ENCODE results near the gene CADM3. TPM values are rescaled to one million over a fixed set of nuclear protein-coding genes. Genes with fewer than 3 reads are reported as not detected.

The CADM3 gene
- total RNA-seq, 1 experiment from 2014 or later: not detected

DNA sequence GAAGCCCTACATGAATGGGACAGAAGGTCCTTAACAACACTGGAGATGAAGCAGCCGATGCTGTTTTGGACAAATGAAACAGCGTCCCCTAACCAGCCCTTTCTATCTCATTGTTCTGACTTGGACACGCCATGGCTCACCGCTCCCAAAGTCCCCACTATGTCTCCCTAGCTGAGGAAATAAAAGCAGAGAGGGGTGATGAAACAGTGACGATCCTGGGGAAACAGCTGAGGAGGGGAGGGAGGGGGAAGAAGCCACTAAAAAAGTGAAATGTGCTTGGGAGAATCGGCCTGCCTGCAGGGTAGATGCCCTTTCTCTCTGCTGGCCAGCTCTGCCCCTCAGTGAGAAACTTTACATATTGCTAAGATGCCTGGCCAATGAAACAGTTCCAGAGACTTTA lies 32.2 kb downstream of the CADM3 start:
- H3K4me3 Mint-ChIP-seq (ENCODE audit: unreplicated experiment): no peak overlapping the region
- no peaks in the 10 kb centered on the region for H3K9me3 Mint-ChIP-seq (ENCODE audit: unreplicated experiment)
- H3K4me1 Mint-ChIP-seq (ENCODE audit: low read depth, unreplicated experiment): no peaks in the 10 kb centered on the region
- DNase-seq: no peak
- H3K27me3 ChIP-seq (replicated peaks; ENCODE audit: control insufficient read depth, insufficient read depth, low read length): peaks cover 1% of the 10 kb centered on the region; the same call in 1 of the 2 replicates
- H3K27ac Mint-ChIP-seq (ENCODE audit: unreplicated experiment): no peak overlapping the region
- no peaks in the 10 kb centered on the region for H3K36me3 Mint-ChIP-seq (ENCODE audit: insufficient read depth, unreplicated experiment)
- H3K27me3 Mint-ChIP-seq (ENCODE audit: insufficient read depth, unreplicated experiment): peaks cover 45% of the 10 kb centered on the region
- intact Hi-C loops (cut with micrococcal nuclease; ENCODE audit: unreplicated experiment): no loop called here
- ChIA-PET POLR2A (no interaction called here), CTCF (interaction anchor here (0.8 kb wide), 1 partner anchor 11 kb away, joined by 4 read pairs; no protein-coding TSS in a partner anchor)
- H3K9me3 ChIP-seq: no peaks in the 10 kb centered on the region
- no peaks in the 10 kb centered on the region for H3K36me3 ChIP-seq (ENCODE audit: control insufficient read depth, insufficient read depth, low read length)
- no peak overlapping the region for H3K4me3 ChIP-seq (ENCODE audit: low read depth, low read length)
- TF ChIP-seq, protein P1, sequence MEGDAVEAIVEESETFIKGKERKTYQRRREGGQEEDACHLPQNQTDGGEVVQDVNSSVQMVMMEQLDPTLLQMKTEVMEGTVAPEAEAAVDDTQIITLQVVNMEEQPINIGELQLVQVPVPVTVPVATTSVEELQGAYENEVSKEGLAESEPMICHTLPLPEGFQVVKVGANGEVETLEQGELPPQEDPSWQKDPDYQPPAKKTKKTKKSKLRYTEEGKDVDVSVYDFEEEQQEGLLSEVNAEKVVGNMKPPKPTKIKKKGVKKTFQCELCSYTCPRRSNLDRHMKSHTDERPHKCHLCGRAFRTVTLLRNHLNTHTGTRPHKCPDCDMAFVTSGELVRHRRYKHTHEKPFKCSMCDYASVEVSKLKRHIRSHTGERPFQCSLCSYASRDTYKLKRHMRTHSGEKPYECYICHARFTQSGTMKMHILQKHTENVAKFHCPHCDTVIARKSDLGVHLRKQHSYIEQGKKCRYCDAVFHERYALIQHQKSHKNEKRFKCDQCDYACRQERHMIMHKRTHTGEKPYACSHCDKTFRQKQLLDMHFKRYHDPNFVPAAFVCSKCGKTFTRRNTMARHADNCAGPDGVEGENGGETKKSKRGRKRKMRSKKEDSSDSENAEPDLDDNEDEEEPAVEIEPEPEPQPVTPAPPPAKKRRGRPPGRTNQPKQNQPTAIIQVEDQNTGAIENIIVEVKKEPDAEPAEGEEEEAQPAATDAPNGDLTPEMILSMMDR (IDR thresholded peaks at IDR 0.05; ENCODE audit: insufficient read depth in 1 of 2, low read depth in 1 of 2, low read length in 1 of 2, severe bottlenecking in 1 of 2, unreplicated experiment in 1 of 2): no peak
- BruUV-seq (replicated peaks): no TSS peak
- H3K4me1 ChIP-seq: no peaks in the 10 kb centered on the region

- Mint-ChIP-seq H3K9me3 (ENCODE audit: unreplicated experiment) (no peaks in the 10 kb centered on the region), H3K27me3 (ENCODE audit: insufficient read depth, unreplicated experiment) (peaks cover 43% of the 10 kb centered on the region), H3K27ac (ENCODE audit: unreplicated experiment) (no peak within 1 kb of the TSS), H3K36me3 (ENCODE audit: insufficient read depth, unreplicated experiment) (no peaks in the 10 kb centered on the region), H3K4me3 (ENCODE audit: unreplicated experiment) (no peak within 1 kb of the TSS), H3K4me1 (ENCODE audit: low read depth, unreplicated experiment) (no peaks in the 10 kb centered on the region)
- ChIA-PET POLR2A (no interaction called here), CTCF (interaction anchor here (0.8 kb wide), 1 partner anchor 10 kb away, joined by 4 read pairs; no protein-coding TSS in a partner anchor)
- intact Hi-C loops (cut with micrococcal nuclease; ENCODE audit: unreplicated experiment): no loop called here
- Histone ChIP-seq H3K27me3 (replicated peaks; ENCODE audit: control insufficient read depth, insufficient read depth, low read length) (peaks cover 1% of the 10 kb centered on the region; the same call in 1 of the 2 replicates), H3K4me3 (ENCODE audit: low read depth, low read length) (no peak within 1 kb of the TSS), H3K36me3 (ENCODE audit: control insufficient read depth, insufficient read depth, low read length) (no peaks in the 10 kb centered on the region), H3K9me3 (no peaks in the 10 kb centered on the region), H3K4me1 (no peaks in the 10 kb centered on the region)
- no peak for DNase-seq
- no TSS peak for BruUV-seq (replicated peaks)
- TF ChIP-seq, protein P1 (IDR thresholded peaks at IDR 0.05; ENCODE audit: insufficient read depth in 1 of 2, low read depth in 1 of 2, low read length in 1 of 2, severe bottlenecking in 1 of 2, unreplicated experiment in 1 of 2): no peak
Measured at GRCh38 chr1:159204161-159205141, 33.0 kb downstream of the CADM3 start, which contains the start of gene ACKR1. Gene ACKR1, plus strand, starts transcription at chr1:159204875. Its CDS starts 85 bp downstream, at chr1:159204960.

GRCh38 chr1:159205225-159205624 lies 33.8 kb downstream of the CADM3 start:
- Histone ChIP-seq H3K9me3 (no peaks in the 10 kb centered on the region), H3K4me1 (no peaks in the 10 kb centered on the region), H3K4me3 (ENCODE audit: low read depth, low read length) (no peak overlapping the region), H3K27me3 (replicated peaks; ENCODE audit: control insufficient read depth, insufficient read depth, low read length) (peaks cover 1% of the 10 kb centered on the region; the same call in 1 of the 2 replicates), H3K36me3 (ENCODE audit: control insufficient read depth, insufficient read depth, low read length) (no peaks in the 10 kb centered on the region)
- TF ChIP-seq, protein P1 (IDR thresholded peaks at IDR 0.05; ENCODE audit: insufficient read depth in 1 of 2, low read depth in 1 of 2, low read length in 1 of 2, severe bottlenecking in 1 of 2, unreplicated experiment in 1 of 2): no peak
- Mint-ChIP-seq H3K4me3 (ENCODE audit: unreplicated experiment) (no peak overlapping the region), H3K36me3 (ENCODE audit: insufficient read depth, unreplicated experiment) (no peaks in the 10 kb centered on the region), H3K4me1 (ENCODE audit: low read depth, unreplicated experiment) (no peaks in the 10 kb centered on the region), H3K9me3 (ENCODE audit: unreplicated experiment) (no peaks in the 10 kb centered on the region), H3K27me3 (ENCODE audit: insufficient read depth, unreplicated experiment) (peaks cover 42% of the 10 kb centered on the region), H3K27ac (ENCODE audit: unreplicated experiment) (no peak overlapping the region)
- POLR2A ChIA-PET: no interaction called here
- BruUV-seq (replicated peaks): no TSS peak
- CTCF ChIA-PET: no interaction called here
- intact Hi-C loops (cut with micrococcal nuclease; ENCODE audit: unreplicated experiment): no loop called here
- DNase-seq: no peak
